CD4-positive, CD25-positive, alpha-beta regulatory T cell (primary cell): ENCODE data around the gene ARHGAP22. TPM values are rescaled to one million over a fixed set of nuclear protein-coding genes. Genes with fewer than 3 reads are reported as not detected.

ENCODE experiments used
- ATAC-seq, 2 donors: fragments of 150-1000 bp; cut with Tn5 transposase; one replicate each; pipeline ENCODE4 v1.10.0; 2021; ENCODE audit warnings: low read depth in 2 of 2, moderate number of reproducible peaks in 2 of 2, moderate library complexity in 1 of 2
- DNase-seq, 3 donors: peaks; one replicate each; pipeline versions ENCODE4 v3.0.0 to v3.0.0-alpha.2; 2012 to 2022; ENCODE audit warnings: mixed read lengths in 1 of 3
- H3K27ac ChIP-seq: one replicate; pipeline ENCODE4 v1.7.0; 2013; ENCODE audit warnings: mild to moderate bottlenecking, low read length; ENCODE audit not compliant: insufficient read depth, poor library complexity, severe bottlenecking
- H3K27me3 ChIP-seq: one replicate; pipeline ENCODE4 v1.7.0; 2013; ENCODE audit warnings: low read length; ENCODE audit not compliant: control insufficient read depth, insufficient read depth
- H3K36me3 ChIP-seq: one replicate; pipeline ENCODE4 v1.7.0; 2013; ENCODE audit warnings: mild to moderate bottlenecking, low read length, moderate library complexity; ENCODE audit not compliant: control insufficient read depth, insufficient read depth
- H3K4me1 ChIP-seq: 2 replicates; pipeline ENCODE4 v1.7.0; 2013; ENCODE audit warnings: mild to moderate bottlenecking, low read length; ENCODE audit not compliant: insufficient read depth, control insufficient read depth, poor library complexity, severe bottlenecking
- H3K4me3 ChIP-seq: one replicate; pipeline ENCODE4 v1.7.0; 2013; ENCODE audit warnings: low read depth, mild to moderate bottlenecking, low read length, moderate library complexity
- H3K9me3 ChIP-seq, 2 experiments: 1 replicate in 1 of 2; 2 replicates in 1 of 2; pipeline ENCODE4 v1.7.0; 2013; ENCODE audit warnings: low read length in 2 of 2, mild to moderate bottlenecking in 1 of 2, moderate library complexity in 1 of 2; ENCODE audit not compliant: control insufficient read depth in 2 of 2
- H3K27ac Mint-ChIP-seq, 3 donors: one replicate each; pipeline ENCODE4 v1.8.0; 2020 to 2022; ENCODE audit warnings: mild to moderate bottlenecking in 3 of 3, mixed read lengths in 3 of 3, moderate library complexity in 2 of 3
- H3K27me3 Mint-ChIP-seq: one replicate; pipeline ENCODE4 v1.8.0; 2022; ENCODE audit warnings: mild to moderate bottlenecking, mixed read lengths
- H3K36me3 Mint-ChIP-seq: one replicate; pipeline ENCODE4 v1.8.0; 2020; ENCODE audit warnings: mixed read lengths
- H3K4me1 Mint-ChIP-seq, 4 donors: one replicate each; pipeline ENCODE4 v1.8.0; 2020 to 2022; ENCODE audit warnings: mixed read lengths in 4 of 4, mild to moderate bottlenecking in 1 of 4
- H3K4me3 Mint-ChIP-seq, 4 donors: one replicate each; pipeline ENCODE4 v1.8.0; 2020 to 2022; ENCODE audit warnings: mild to moderate bottlenecking in 4 of 4, mixed read lengths in 4 of 4, moderate library complexity in 3 of 4
- H3K9me3 Mint-ChIP-seq, 7 donors: one replicate each; pipeline ENCODE4 v1.8.0; 2020 to 2022; ENCODE audit warnings: mixed read lengths in 7 of 7, mild to moderate bottlenecking in 3 of 7, moderate library complexity in 2 of 7
- polyA plus RNA-seq, 4 donors: library from polyadenylated mRNA; unstranded; fragments of 300-500 nt; fragmentation: Illumina TruSeq; gene quantifications; one replicate each; pipeline ENCODE4 v1.2.3, GENCODE V29; 2021
- total RNA-seq: library from RNA; stranded (reverse); gene quantifications from one replicate; pipeline ENCODE4 v1.2.3, GENCODE V29; 2022

ARHGAP22 gene
- total and polyA plus RNA-seq, 5 donors from 2014 or later: 0.42 TPM; not detected in 4

- H3K27ac ChIP-seq: no peak overlapping the region
- no peak overlapping the region for H3K27ac Mint-ChIP-seq
- H3K9me3 Mint-ChIP-seq: no peaks in the 10 kb centered on the region
- H3K9me3 ChIP-seq: no peaks in the 10 kb centered on the region
- no peak overlapping the region for H3K4me3 ChIP-seq
- H3K36me3 ChIP-seq: no peaks in the 10 kb centered on the region
- H3K36me3 Mint-ChIP-seq: no peaks in the 10 kb centered on the region
- DNase-seq (no peak), ATAC-seq (no peak)
- no peaks in the 10 kb centered on the region for H3K27me3 ChIP-seq
- H3K4me1 ChIP-seq: no peaks in the 10 kb centered on the region
- H3K4me1 Mint-ChIP-seq: no peaks in the 10 kb centered on the region
- H3K4me3 Mint-ChIP-seq: no peak overlapping the region
- H3K27me3 Mint-ChIP-seq: peaks cover 5% of the 10 kb centered on the region
These were observed 40.3 kb downstream of the ARHGAP22 start for GRCh38 chr10:48564466-48565160.

GRCh38 chr10:48557511-48558123, 47.3 kb downstream of the ARHGAP22 start:
- H3K4me3 Mint-ChIP-seq: no peak overlapping the region

GRCh38 chr10:48556713-48557112, 48.2 kb downstream of the ARHGAP22 start:
- no peak overlapping the region for H3K27ac Mint-ChIP-seq
- ATAC-seq (no peak), DNase-seq (no peak)
- H3K27me3 Mint-ChIP-seq: no peaks in the 10 kb centered on the region
- Histone ChIP-seq H3K9me3 (no peaks in the 10 kb centered on the region), H3K27ac (no peak overlapping the region), H3K36me3 (no peaks in the 10 kb centered on the region), H3K4me3 (no peak overlapping the region), H3K27me3 (no peaks in the 10 kb centered on the region), H3K4me1 (no peaks in the 10 kb centered on the region)
- H3K4me1 Mint-ChIP-seq: no peaks in the 10 kb centered on the region
- no peaks in the 10 kb centered on the region for H3K36me3 Mint-ChIP-seq
- no peak overlapping the region for H3K4me3 Mint-ChIP-seq
- no peaks in the 10 kb centered on the region for H3K9me3 Mint-ChIP-seq

More at GRCh38 chr10:48557511-48558123, 47.3 kb downstream of the ARHGAP22 start:
- no peaks in the 10 kb centered on the region for H3K27me3 ChIP-seq
- no peaks in the 10 kb centered on the region for H3K9me3 ChIP-seq
- H3K4me3 ChIP-seq: no peak overlapping the region
- H3K36me3 Mint-ChIP-seq: no peaks in the 10 kb centered on the region
- no peaks in the 10 kb centered on the region for H3K4me1 Mint-ChIP-seq
- no peak for ATAC-seq
- H3K9me3 Mint-ChIP-seq: no peaks in the 10 kb centered on the region
- no peak for DNase-seq
- H3K36me3 ChIP-seq: no peaks in the 10 kb centered on the region
- H3K27me3 Mint-ChIP-seq: no peaks in the 10 kb centered on the region
- H3K4me1 ChIP-seq: no peaks in the 10 kb centered on the region
- no peak overlapping the region for H3K27ac ChIP-seq
- H3K27ac Mint-ChIP-seq: no peak overlapping the region

- H3K27me3 Mint-ChIP-seq: no peaks in the 10 kb centered on the region
- Histone ChIP-seq H3K27ac (no peak overlapping the region), H3K36me3 (no peaks in the 10 kb centered on the region), H3K4me1 (no peaks in the 10 kb centered on the region), H3K27me3 (no peaks in the 10 kb centered on the region), H3K9me3 (no peaks in the 10 kb centered on the region), H3K4me3 (no peak overlapping the region)
- H3K4me1 Mint-ChIP-seq: no peaks in the 10 kb centered on the region
- H3K9me3 Mint-ChIP-seq: no peaks in the 10 kb centered on the region
- H3K27ac Mint-ChIP-seq: no peak overlapping the region
- DNase-seq: no peak
- H3K36me3 Mint-ChIP-seq: no peaks in the 10 kb centered on the region
- no peak for ATAC-seq
- H3K4me3 Mint-ChIP-seq: no peak overlapping the region
These were observed 48.8 kb downstream of the ARHGAP22 start for GRCh38 chr10:48556065-48556464.

- Histone ChIP-seq H3K4me1 (no peaks in the 10 kb centered on the region), H3K27me3 (no peaks in the 10 kb centered on the region), H3K4me3 (no peak overlapping the region), H3K27ac (no peak overlapping the region), H3K36me3 (no peaks in the 10 kb centered on the region), H3K9me3 (no peaks in the 10 kb centered on the region)
- Mint-ChIP-seq H3K36me3 (no peaks in the 10 kb centered on the region), H3K9me3 (no peaks in the 10 kb centered on the region), H3K4me1 (no peaks in the 10 kb centered on the region), H3K4me3 (no peak overlapping the region), H3K27me3 (no peaks in the 10 kb centered on the region), H3K27ac (no peak overlapping the region)
- DNase-seq (no peak), ATAC-seq (no peak)
These were observed 49.4 kb downstream of the ARHGAP22 start for GRCh38 chr10:48555310-48556042.

DNA sequence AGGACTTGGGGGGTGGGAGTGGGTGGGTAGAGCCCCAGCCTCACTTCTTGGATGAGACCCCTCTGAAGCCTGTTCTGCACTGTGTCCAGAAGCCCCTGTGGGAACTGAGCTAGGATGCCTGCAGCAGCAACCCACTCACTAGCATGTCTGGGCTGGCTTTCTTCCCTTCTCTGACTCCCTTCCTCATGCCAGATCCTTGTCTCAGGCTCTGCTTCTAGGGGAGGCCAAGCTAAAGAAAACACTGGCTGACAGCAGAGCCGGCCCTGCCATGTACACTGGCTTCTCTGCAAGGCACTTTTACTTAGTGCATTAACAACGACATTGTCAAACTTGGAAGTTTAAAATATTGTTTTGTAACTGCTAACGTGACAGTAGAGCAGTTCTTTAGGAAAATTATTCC, 50.2 kb downstream of the ARHGAP22 start:
- Mint-ChIP-seq H3K4me1 (no peaks in the 10 kb centered on the region), H3K9me3 (no peaks in the 10 kb centered on the region), H3K4me3 (no peak overlapping the region), H3K27me3 (no peaks in the 10 kb centered on the region), H3K27ac (no peak overlapping the region), H3K36me3 (no peaks in the 10 kb centered on the region)
- H3K27me3 ChIP-seq: no peaks in the 10 kb centered on the region
- DNase-seq: no peak
- H3K36me3 ChIP-seq: no peaks in the 10 kb centered on the region
- H3K4me3 ChIP-seq: no peak overlapping the region
- ATAC-seq: no peak
- no peak overlapping the region for H3K27ac ChIP-seq
- no peaks in the 10 kb centered on the region for H3K4me1 ChIP-seq
- H3K9me3 ChIP-seq: no peaks in the 10 kb centered on the region

GRCh38 chr10:48554246-48554645, 50.6 kb downstream of the ARHGAP22 start:
- H3K4me1 Mint-ChIP-seq: no peaks in the 10 kb centered on the region
- H3K4me1 ChIP-seq: no peaks in the 10 kb centered on the region
- H3K27me3 ChIP-seq: no peaks in the 10 kb centered on the region
- no peak overlapping the region for H3K4me3 ChIP-seq
- no peaks in the 10 kb centered on the region for H3K27me3 Mint-ChIP-seq
- H3K36me3 ChIP-seq: no peaks in the 10 kb centered on the region
- H3K27ac ChIP-seq: no peak overlapping the region
- no peak overlapping the region for H3K27ac Mint-ChIP-seq
- H3K4me3 Mint-ChIP-seq: no peak overlapping the region
- H3K36me3 Mint-ChIP-seq: no peaks in the 10 kb centered on the region
- no peak for ATAC-seq
- DNase-seq: no peak
- H3K9me3 Mint-ChIP-seq: no peaks in the 10 kb centered on the region
- no peaks in the 10 kb centered on the region for H3K9me3 ChIP-seq
